ENCODE results near the gene VAMP4. TPM values are rescaled to one million over a fixed set of nuclear protein-coding genes. Genes with fewer than 3 reads are reported as not detected.
A peak's percentile ranks its signal among the peaks of the same experiment; 100 is the strongest.

Gene VAMP4
- total RNA-seq, 1 donor from 2014 or later: 3.6 TPM

DNA sequence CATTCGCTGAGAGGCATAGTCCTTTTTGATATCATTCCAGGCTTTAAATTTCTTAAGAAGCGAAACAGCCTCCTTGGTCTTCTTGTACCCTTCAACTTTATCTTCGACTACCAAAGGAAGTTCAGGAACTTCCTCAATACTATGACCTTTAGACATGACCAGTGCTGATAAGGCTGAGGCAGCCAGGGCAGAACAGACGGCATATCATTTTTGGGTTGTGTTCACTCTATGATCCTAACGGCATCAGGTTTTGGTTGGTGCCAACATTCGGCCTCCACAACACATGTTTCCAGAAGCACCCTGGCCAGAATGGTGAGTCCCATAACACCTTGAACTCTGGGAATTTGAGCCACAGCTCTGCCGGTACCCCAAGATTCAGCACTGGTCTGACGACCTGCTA is 58.0 kb downstream of the VAMP4 start:
- Histone ChIP-seq H3K9me3 (no peaks in the 10 kb centered on the region), H3K36me3 (no peaks in the 10 kb centered on the region), H3K27ac (no peak overlapping the region), H3K27me3 (no peaks in the 10 kb centered on the region), H3K4me3 (no peak overlapping the region), H3K4me1 (no peaks in the 10 kb centered on the region)
- intact Hi-C loops (cut with DNase I): no loop called here
- DNase-seq (ENCODE audit: low spot score in 2 of 2): no peak
- TF ChIP-seq, protein P1, sequence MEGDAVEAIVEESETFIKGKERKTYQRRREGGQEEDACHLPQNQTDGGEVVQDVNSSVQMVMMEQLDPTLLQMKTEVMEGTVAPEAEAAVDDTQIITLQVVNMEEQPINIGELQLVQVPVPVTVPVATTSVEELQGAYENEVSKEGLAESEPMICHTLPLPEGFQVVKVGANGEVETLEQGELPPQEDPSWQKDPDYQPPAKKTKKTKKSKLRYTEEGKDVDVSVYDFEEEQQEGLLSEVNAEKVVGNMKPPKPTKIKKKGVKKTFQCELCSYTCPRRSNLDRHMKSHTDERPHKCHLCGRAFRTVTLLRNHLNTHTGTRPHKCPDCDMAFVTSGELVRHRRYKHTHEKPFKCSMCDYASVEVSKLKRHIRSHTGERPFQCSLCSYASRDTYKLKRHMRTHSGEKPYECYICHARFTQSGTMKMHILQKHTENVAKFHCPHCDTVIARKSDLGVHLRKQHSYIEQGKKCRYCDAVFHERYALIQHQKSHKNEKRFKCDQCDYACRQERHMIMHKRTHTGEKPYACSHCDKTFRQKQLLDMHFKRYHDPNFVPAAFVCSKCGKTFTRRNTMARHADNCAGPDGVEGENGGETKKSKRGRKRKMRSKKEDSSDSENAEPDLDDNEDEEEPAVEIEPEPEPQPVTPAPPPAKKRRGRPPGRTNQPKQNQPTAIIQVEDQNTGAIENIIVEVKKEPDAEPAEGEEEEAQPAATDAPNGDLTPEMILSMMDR (IDR thresholded peaks at IDR 0.05): no peak

DNA sequence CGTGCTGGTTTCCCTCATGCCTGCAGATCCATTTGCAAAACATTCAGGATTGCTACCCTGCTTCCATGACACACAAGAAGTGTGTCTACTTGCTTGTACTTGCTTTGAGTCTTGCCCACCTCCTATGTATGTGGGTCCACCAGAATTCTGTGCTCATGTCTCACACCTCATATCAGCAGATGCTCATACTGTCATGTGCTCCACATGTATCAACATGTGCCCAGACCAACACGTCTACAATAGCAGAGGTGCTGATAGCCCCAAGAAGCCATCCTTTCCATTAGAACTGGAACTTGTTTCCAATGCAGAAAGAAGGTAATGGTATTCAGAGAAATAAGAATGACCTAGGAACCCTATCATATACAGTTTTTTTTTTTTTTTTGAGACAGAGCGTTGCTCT is 61.5 kb downstream of the VAMP4 start:
- Histone ChIP-seq H3K27ac (no peak overlapping the region), H3K9me3 (no peaks in the 10 kb centered on the region), H3K4me1 (no peaks in the 10 kb centered on the region), H3K36me3 (no peaks in the 10 kb centered on the region), H3K27me3 (no peaks in the 10 kb centered on the region), H3K4me3 (no peak overlapping the region)
- intact Hi-C loops (cut with DNase I): no loop called here
- DNase-seq (ENCODE audit: low spot score in 2 of 2): no peak
- TF ChIP-seq, protein P1 (IDR thresholded peaks at IDR 0.05): no peak

DNA sequence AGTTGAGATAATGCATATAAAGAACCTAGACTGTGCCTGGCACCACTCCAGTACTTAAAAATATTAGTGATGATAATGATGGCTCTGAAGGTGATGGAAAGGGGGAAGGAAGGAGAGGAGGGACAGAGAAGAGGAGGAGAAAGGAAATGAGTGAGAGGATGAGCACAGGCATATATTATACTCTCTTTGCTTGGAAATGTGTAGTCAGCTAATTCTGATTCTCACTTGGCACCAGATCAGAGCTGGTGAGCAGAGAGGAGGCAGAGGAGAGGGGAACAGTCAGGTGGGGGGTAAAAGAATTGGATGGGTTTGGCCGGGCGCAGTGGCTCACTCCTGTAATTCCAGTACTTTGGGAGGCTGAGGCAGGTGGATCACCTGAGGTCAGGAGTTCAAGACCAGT is 65.0 kb downstream of the VAMP4 start:
- H3K9me3 ChIP-seq: no peaks in the 10 kb centered on the region
- H3K4me1 ChIP-seq: peaks cover 4 to 7% of the 10 kb centered on the region in 2 donors
- no peak overlapping the region for H3K27ac ChIP-seq

DNA sequence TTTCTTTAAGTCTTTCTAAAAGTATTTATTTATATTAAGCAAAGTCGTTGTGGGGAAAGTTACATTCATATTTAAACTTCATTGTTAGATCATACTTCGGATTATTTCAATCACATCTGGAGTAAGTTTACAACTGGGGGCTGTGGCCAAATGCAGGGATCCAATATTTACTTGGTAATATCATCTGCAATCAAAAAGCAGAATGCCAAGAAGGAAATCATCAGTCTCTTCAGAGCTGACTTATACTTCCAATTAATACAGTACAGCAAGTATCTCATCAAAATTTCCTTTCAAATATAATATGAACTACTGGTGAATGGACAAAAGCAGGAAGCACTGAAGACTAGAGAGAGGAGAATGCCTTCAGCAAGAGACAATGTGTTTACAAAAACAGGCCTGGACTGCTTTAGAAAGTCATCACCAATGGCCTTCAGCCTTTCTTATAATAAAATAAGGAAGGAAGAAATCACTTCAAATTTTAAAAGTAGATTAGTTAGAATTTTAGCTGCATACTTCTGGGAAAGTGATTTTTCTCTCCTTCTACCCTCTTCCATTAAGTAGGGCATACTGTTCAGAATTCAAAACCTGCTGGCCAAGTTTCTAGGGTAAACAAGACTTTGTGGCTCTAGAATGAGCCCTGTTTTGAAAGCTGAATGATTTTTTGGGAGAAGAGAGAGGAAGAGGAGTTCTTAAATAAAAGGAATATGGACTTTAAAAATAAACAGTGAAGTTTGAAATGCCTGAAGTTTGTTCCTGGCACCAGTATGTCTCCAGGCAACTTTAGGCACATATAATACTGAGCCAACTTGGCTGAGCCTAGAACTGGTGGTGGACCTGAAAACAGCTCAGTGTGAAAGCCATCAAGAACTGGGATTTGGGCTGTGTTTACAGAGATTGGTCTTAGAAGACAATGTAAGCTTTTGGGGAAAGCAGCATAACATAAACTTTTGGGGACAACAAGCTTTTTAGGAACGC is 67.1 kb downstream of the VAMP4 start:
- Histone ChIP-seq H3K27me3 (no peaks in the 10 kb centered on the region), H3K4me3 (no peak overlapping the region), H3K4me1 (peaks cover 4 to 7% of the 10 kb centered on the region in 2 donors), H3K36me3 (no peaks in the 10 kb centered on the region), H3K27ac (peak overlapping the region; percentile 72 to 86), H3K9me3 (no peaks in the 10 kb centered on the region)
- TF ChIP-seq, protein P1 (IDR thresholded peaks at IDR 0.05): no peak
- DNase-seq (ENCODE audit: low spot score in 2 of 2): no peak
- intact Hi-C loops (cut with DNase I): no loop called here

More for the DNA sequence above, 65.0 kb downstream of the VAMP4 start:
- H3K36me3 ChIP-seq: no peaks in the 10 kb centered on the region
- TF ChIP-seq, protein P1 (IDR thresholded peaks at IDR 0.05): no peak
- H3K27me3 ChIP-seq: no peaks in the 10 kb centered on the region
- intact Hi-C loops (cut with DNase I): no loop called here
- H3K4me3 ChIP-seq: no peak overlapping the region
- no peak for DNase-seq (ENCODE audit: low spot score in 2 of 2)

DNA sequence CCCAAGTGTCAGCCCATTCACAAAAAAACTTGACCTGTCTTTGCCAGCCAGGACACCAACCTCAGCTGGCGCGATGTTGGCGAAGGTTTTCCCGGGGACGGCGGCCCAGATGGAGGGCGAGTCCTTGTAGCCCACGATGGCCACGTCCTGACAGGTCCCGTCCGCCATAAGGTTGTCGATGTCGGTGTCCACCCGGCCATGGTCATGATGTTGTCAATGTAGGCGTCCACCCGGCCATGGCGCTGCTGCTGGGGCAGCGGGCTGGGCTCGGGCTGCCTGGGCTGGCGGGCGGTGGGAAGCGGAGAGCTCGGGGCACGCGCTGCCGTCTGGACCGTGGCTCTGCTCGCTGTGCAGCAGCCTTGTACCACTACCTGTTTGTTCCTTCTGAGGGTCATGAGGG is 71.1 kb downstream of the VAMP4 start:
- DNase-seq (ENCODE audit: low spot score in 2 of 2): no peak
- Histone ChIP-seq H3K4me1 (peaks cover 4 to 7% of the 10 kb centered on the region in 2 donors), H3K27ac (no peak overlapping the region), H3K27me3 (no peaks in the 10 kb centered on the region), H3K36me3 (no peaks in the 10 kb centered on the region), H3K4me3 (no peak overlapping the region), H3K9me3 (no peaks in the 10 kb centered on the region)
- intact Hi-C loops (cut with DNase I): no loop called here
- TF ChIP-seq, protein P1 (IDR thresholded peaks at IDR 0.05): no peak

Data from ascending aorta (tissue), 2 donors.